ENCODE measurements around the gene PCSK6. TPM values are rescaled to one million over a fixed set of nuclear protein-coding genes. Genes with fewer than 3 reads are reported as not detected.

The PCSK6 gene
- total RNA-seq, 1 donor from 2014 or later, result 1.1 TPM

- no peak for DNase-seq
- Mint-ChIP-seq H3K36me3 (ENCODE audit: low read depth) (no peaks in the 10 kb centered on the region), H3K27ac (no peak overlapping the region), H3K4me1 (no peaks in the 10 kb centered on the region), H3K27me3 (peaks cover 30% of the 10 kb centered on the region), H3K9me3 (peaks cover 5% of the 10 kb centered on the region), H3K4me3 (no peak overlapping the region)
- intact Hi-C loops (cut with micrococcal nuclease), result no loop called here
- ChIA-PET CTCF (no interaction called here), POLR2A (no interaction called here)
- TF ChIP-seq CTCF (IDR thresholded peaks at IDR 0.05), result no peak
- no peak for ATAC-seq (ENCODE audit: low read depth)
These were observed 33.4 kb upstream of the PCSK6 start for GRCh38 chr15:101522621-101523559.

GRCh38 chr15:101522091-101522490 lies 32.6 kb upstream of the PCSK6 start:
- CTCF ChIA-PET, result no interaction called here
- Mint-ChIP-seq H3K36me3 (ENCODE audit: low read depth) (peaks cover 2% of the 10 kb centered on the region), H3K27me3 (peaks cover 29% of the 10 kb centered on the region), H3K4me3 (no peak overlapping the region), H3K4me1 (no peaks in the 10 kb centered on the region), H3K27ac (no peak overlapping the region), H3K9me3 (peaks cover 7% of the 10 kb centered on the region)
- ATAC-seq (ENCODE audit: low read depth) (no peak), DNase-seq (no peak)
- TF ChIP-seq CTCF (IDR thresholded peaks at IDR 0.05), result no peak
- POLR2A ChIA-PET, result no interaction called here
- intact Hi-C loops (cut with micrococcal nuclease), result no loop called here

GRCh38 chr15:101521591-101521990 lies 32.1 kb upstream of the PCSK6 start:
- TF ChIP-seq CTCF (IDR thresholded peaks at IDR 0.05), result no peak

GRCh38 chr15:101521069-101521468 lies 31.6 kb upstream of the PCSK6 start:
- peaks cover 3% of the 10 kb centered on the region for H3K36me3 Mint-ChIP-seq (ENCODE audit: low read depth)
- POLR2A ChIA-PET, result no interaction called here
- no peak for DNase-seq

More at GRCh38 chr15:101521591-101521990, 32.1 kb upstream of the PCSK6 start:
- no peak overlapping the region for H3K27ac Mint-ChIP-seq
- ChIA-PET POLR2A (no interaction called here), CTCF (no interaction called here)
- no peak for DNase-seq
- peaks cover 2% of the 10 kb centered on the region for H3K36me3 Mint-ChIP-seq (ENCODE audit: low read depth)
- H3K27me3 Mint-ChIP-seq, result peaks cover 29% of the 10 kb centered on the region
- no peak for ATAC-seq (ENCODE audit: low read depth)
- H3K4me3 Mint-ChIP-seq, result no peak overlapping the region
- intact Hi-C loops (cut with micrococcal nuclease), result no loop called here
- H3K4me1 Mint-ChIP-seq, result no peaks in the 10 kb centered on the region
- H3K9me3 Mint-ChIP-seq, result peaks cover 9% of the 10 kb centered on the region

More at GRCh38 chr15:101521069-101521468, 31.6 kb upstream of the PCSK6 start:
- H3K4me3 Mint-ChIP-seq, result no peak overlapping the region
- H3K27me3 Mint-ChIP-seq, result peaks cover 29% of the 10 kb centered on the region
- intact Hi-C loops (cut with micrococcal nuclease), result no loop called here
- no peak for ATAC-seq (ENCODE audit: low read depth)
- TF ChIP-seq CTCF (IDR thresholded peaks at IDR 0.05), result no peak
- H3K4me1 Mint-ChIP-seq, result no peaks in the 10 kb centered on the region
- H3K9me3 Mint-ChIP-seq, result peaks cover 13% of the 10 kb centered on the region
- H3K27ac Mint-ChIP-seq, result no peak overlapping the region
- CTCF ChIA-PET, result no interaction called here

Measured in activated B cell treated with CpG ODN at 0.5 μM for 24 hours (primary cell).